Spleen (tissue), 7 donors: Measurements from ENCODE around the gene SPDL1.

Experiments
- POLR2A ChIP-seq, 3 donors: fragments of 450-650 bp; IDR thresholded peaks; one replicate each; pipeline ENCODE4 v1.5.1; 2017; ENCODE audit warnings: antibody characterized with exemption in 3 of 3, mild to moderate bottlenecking in 1 of 3
- POLR2AphosphoS5 ChIP-seq, 3 donors: sonication (generic); formaldehyde crosslinking; IDR thresholded peaks; one replicate each; pipeline ENCODE4 v1.5.1; 2017; ENCODE audit warnings: antibody characterized with exemption in 3 of 3
- TF ChIP-seq, protein P1 (sequence below), 11 experiments: fragments of 200-600 bp in 7 of 11; fragments of 450-650 bp in 4 of 11; sonication (generic) in 4 of 11; IDR thresholded peaks in 8 of 11; conservative IDR thresholded peaks in 3 of 11; 1 replicate in 7 of 11; 2 replicates in 4 of 11; pipeline versions ENCODE4 v1.4.0 to v1.8.0; 2016 to 2021; ENCODE audit warnings: antibody characterized with exemption in 11 of 11, inconsistent platforms in 4 of 11, mild to moderate bottlenecking in 1 of 11
- donor health status: DM: no; HTN: no; CAD: no; lungs with moderate emphysema.
- donor health status: DM: no; HTN: no; CAD: no.
- donor health status: DM: no; HTN: no; CAD: no.

DNA sequence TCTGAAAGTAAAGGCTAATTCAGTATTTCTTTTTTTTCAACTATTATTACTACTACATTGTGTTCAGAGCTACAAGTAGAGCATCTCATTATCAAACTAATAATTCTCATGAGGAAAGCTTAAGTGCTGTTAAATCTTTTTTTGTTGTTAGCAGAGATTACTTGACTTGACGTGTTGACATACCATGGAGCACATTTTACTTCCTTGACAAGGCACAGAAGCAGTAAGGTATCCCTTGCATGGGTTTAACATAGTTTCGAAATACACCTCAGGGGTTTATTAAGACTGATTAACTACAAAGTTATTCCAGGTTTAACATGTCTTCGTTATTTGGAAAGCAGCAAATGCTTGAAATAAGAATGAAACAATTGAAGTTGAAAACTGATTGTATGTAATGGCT, 7.0 kb downstream of the SPDL1 start:
- TF ChIP-seq POLR2A (IDR thresholded peaks at IDR 0.05) (no peak), POLR2AphosphoS5 (IDR thresholded peaks at IDR 0.05) (no peak)
- TF ChIP-seq, protein P1, sequence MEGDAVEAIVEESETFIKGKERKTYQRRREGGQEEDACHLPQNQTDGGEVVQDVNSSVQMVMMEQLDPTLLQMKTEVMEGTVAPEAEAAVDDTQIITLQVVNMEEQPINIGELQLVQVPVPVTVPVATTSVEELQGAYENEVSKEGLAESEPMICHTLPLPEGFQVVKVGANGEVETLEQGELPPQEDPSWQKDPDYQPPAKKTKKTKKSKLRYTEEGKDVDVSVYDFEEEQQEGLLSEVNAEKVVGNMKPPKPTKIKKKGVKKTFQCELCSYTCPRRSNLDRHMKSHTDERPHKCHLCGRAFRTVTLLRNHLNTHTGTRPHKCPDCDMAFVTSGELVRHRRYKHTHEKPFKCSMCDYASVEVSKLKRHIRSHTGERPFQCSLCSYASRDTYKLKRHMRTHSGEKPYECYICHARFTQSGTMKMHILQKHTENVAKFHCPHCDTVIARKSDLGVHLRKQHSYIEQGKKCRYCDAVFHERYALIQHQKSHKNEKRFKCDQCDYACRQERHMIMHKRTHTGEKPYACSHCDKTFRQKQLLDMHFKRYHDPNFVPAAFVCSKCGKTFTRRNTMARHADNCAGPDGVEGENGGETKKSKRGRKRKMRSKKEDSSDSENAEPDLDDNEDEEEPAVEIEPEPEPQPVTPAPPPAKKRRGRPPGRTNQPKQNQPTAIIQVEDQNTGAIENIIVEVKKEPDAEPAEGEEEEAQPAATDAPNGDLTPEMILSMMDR (IDR thresholded peaks at IDR 0.05 in 8 of 11, conservative IDR thresholded peaks at IDR 0.05 in 3 of 11) = no peak
